ENCODE measurements around the gene CDH13. TPM values are rescaled to one million over a fixed set of nuclear protein-coding genes. Genes with fewer than 3 reads are reported as not detected.

The CDH13 gene
- total and polyA plus RNA-seq, 2 experiments from 2014 or later: 1.6 to 4.4 TPM

DNA sequence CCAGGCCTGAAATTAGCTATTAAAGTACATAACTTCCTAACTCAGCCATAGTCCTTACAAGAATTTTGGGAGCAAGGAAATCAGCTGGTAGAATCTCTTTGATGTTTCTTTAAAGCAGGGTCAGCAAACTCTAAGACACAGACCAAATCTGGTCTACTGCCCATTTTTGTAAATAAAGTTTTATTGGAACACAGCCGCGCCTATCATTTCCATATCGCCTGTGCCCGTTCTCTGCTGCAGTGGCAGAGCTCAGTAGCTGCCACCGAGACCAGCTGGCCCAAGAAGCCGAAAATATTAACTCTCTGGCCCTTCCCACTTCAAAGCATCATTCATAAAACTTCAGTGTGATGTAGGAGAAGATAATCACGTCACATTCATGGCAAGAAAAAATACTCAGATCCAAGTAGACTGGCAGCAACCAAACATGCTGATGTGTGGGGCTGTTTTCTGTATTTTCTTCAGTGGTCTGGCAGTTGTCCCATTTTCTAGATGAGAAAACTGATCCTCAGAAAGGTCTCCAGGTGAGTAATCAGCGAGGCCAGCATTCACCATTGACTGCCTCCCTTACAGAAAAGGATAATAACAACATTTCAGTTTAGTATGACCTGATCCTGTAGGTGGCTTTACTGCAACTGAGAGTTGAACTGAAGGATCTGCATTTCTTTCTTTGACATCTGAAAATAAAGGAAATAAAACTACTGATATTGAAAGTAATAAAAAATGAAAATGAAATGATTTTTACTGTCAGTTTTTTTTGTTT, 1163.1 kb downstream of the CDH13 start:
- no peak for ATAC-seq
- Histone ChIP-seq H3K79me2 (replicated peaks; ENCODE audit: insufficient read depth) (no peaks in the 10 kb centered on the region), H3K4me3 (no peak overlapping the region), H3K27me3 (ENCODE audit: insufficient read depth) (no peaks in the 10 kb centered on the region), H3K9me2 (ENCODE audit: insufficient read depth) (peaks cover 5% of the 10 kb centered on the region; the same call in 1 of the 2 replicates), H3F3A (replicated peaks; ENCODE audit: low read depth) (no peaks in the 10 kb centered on the region), H4K20me1 (replicated peaks; ENCODE audit: insufficient read depth) (no peaks in the 10 kb centered on the region), H3K4me2 (no peak overlapping the region), H3K4me1 (ENCODE audit: insufficient read depth) (no peaks in the 10 kb centered on the region), H3K36me3 (ENCODE audit: insufficient read depth) (no peaks in the 10 kb centered on the region), H2AFZ (no peak overlapping the region), H3K27ac (ENCODE audit: low read depth) (no peak overlapping the region)
- Mint-ChIP-seq H3K27me3 (ENCODE audit: insufficient read depth, low read depth, poor library complexity) (peaks cover 5% of the 10 kb centered on the region), H3K27ac (no peak overlapping the region), H3K4me3 (no peak overlapping the region), H3K36me3 (ENCODE audit: low read depth) (peaks cover 5% of the 10 kb centered on the region; the same call in 2 of the 3 replicates), H3K4me1 (0 out of 3 replicates have a peak, but pooled peaks cover 3% of the 10 kb centered on the region), H3K9me3 (peaks cover 9% of the 10 kb centered on the region)
- DNase-seq (ENCODE audit: low spot score): no peak
- TF ChIP-seq EZH2 (IDR thresholded peaks at IDR 0.05; ENCODE audit: low read depth, unreplicated experiment) (no peak), JUNB (IDR thresholded peaks at IDR 0.05; ENCODE audit: unreplicated experiment) (no peak), CTCF (conservative IDR thresholded peaks at IDR 0.05; ENCODE audit: low read depth in 2 of 2) (no peak)
- TF ChIP-seq, protein P1, sequence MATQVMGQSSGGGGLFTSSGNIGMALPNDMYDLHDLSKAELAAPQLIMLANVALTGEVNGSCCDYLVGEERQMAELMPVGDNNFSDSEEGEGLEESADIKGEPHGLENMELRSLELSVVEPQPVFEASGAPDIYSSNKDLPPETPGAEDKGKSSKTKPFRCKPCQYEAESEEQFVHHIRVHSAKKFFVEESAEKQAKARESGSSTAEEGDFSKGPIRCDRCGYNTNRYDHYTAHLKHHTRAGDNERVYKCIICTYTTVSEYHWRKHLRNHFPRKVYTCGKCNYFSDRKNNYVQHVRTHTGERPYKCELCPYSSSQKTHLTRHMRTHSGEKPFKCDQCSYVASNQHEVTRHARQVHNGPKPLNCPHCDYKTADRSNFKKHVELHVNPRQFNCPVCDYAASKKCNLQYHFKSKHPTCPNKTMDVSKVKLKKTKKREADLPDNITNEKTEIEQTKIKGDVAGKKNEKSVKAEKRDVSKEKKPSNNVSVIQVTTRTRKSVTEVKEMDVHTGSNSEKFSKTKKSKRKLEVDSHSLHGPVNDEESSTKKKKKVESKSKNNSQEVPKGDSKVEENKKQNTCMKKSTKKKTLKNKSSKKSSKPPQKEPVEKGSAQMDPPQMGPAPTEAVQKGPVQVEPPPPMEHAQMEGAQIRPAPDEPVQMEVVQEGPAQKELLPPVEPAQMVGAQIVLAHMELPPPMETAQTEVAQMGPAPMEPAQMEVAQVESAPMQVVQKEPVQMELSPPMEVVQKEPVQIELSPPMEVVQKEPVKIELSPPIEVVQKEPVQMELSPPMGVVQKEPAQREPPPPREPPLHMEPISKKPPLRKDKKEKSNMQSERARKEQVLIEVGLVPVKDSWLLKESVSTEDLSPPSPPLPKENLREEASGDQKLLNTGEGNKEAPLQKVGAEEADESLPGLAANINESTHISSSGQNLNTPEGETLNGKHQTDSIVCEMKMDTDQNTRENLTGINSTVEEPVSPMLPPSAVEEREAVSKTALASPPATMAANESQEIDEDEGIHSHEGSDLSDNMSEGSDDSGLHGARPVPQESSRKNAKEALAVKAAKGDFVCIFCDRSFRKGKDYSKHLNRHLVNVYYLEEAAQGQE (IDR thresholded peaks at IDR 0.05; ENCODE audit: unreplicated experiment): no peak
- TF ChIP-seq, protein P2, sequence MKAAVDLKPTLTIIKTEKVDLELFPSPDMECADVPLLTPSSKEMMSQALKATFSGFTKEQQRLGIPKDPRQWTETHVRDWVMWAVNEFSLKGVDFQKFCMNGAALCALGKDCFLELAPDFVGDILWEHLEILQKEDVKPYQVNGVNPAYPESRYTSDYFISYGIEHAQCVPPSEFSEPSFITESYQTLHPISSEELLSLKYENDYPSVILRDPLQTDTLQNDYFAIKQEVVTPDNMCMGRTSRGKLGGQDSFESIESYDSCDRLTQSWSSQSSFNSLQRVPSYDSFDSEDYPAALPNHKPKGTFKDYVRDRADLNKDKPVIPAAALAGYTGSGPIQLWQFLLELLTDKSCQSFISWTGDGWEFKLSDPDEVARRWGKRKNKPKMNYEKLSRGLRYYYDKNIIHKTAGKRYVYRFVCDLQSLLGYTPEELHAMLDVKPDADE (IDR thresholded peaks at IDR 0.05): no peak

- Mint-ChIP-seq H3K4me3 (no peak overlapping the region), H3K27ac (no peak overlapping the region)
- TF ChIP-seq NANOG (IDR thresholded peaks at IDR 0.05; ENCODE audit: borderline replicate concordance): no peak
- TF ChIP-seq POLR2AphosphoS5 (IDR thresholded peaks at IDR 0.05; ENCODE audit: low read depth): no peak
- no peak for TF ChIP-seq CTCF (conservative IDR thresholded peaks at IDR 0.05; ENCODE audit: low read depth in 2 of 2)
- TF ChIP-seq, protein P2 (IDR thresholded peaks at IDR 0.05): no peak
- TF ChIP-seq STAT1 (IDR thresholded peaks at IDR 0.05; ENCODE audit: unreplicated experiment): no peak
- TF ChIP-seq EZH2phosphoT487 (IDR thresholded peaks at IDR 0.05; ENCODE audit: unreplicated experiment): no peak
- TF ChIP-seq CREB1 (CRISPR knock-in tag; IDR thresholded peaks at IDR 0.05; ENCODE audit: low read depth): no peak
These were observed 1165.1 kb downstream of the CDH13 start for GRCh38 chr16:83791916-83792315.

More at GRCh38 chr16:83791916-83792315, 1165.1 kb downstream of the CDH13 start:
- Mint-ChIP-seq H3K4me1 (peaks cover 4% of the 10 kb centered on the region; the same call in 2 of the 3 replicates), H3K36me3 (ENCODE audit: low read depth) (peaks cover 5% of the 10 kb centered on the region; the same call in 2 of the 3 replicates), H3K27me3 (ENCODE audit: insufficient read depth, low read depth, poor library complexity) (peaks cover 5% of the 10 kb centered on the region), H3K9me3 (peaks cover 9% of the 10 kb centered on the region)
- H3K4me1 ChIP-seq (ENCODE audit: insufficient read depth): no peaks in the 10 kb centered on the region
- no peaks in the 10 kb centered on the region for H3K27me3 ChIP-seq (ENCODE audit: insufficient read depth)
- no peak overlapping the region for H3K27ac ChIP-seq (ENCODE audit: low read depth)
- DNase-seq (ENCODE audit: low spot score) (no peak), ATAC-seq (no peak)
- H4K20me1 ChIP-seq (replicated peaks; ENCODE audit: insufficient read depth): no peaks in the 10 kb centered on the region
- no peaks in the 10 kb centered on the region for H3F3A ChIP-seq (replicated peaks; ENCODE audit: low read depth)
- no peak overlapping the region for H3K4me3 ChIP-seq
- no peak overlapping the region for H3K4me2 ChIP-seq
- no peaks in the 10 kb centered on the region for H3K36me3 ChIP-seq (ENCODE audit: insufficient read depth)
- H2AFZ ChIP-seq: no peak overlapping the region
- H3K79me2 ChIP-seq (replicated peaks; ENCODE audit: insufficient read depth): no peaks in the 10 kb centered on the region
- no peaks in the 10 kb centered on the region for H3K9me2 ChIP-seq (ENCODE audit: insufficient read depth)

Measured in GM23338 (cell line).